ENCODE data around the gene KIF26A. TPM values are rescaled to one million over a fixed set of nuclear protein-coding genes. Genes with fewer than 3 reads are reported as not detected.

KIF26A gene
- polyA plus RNA-seq, 1 donor: 11.7 TPM

DNA sequence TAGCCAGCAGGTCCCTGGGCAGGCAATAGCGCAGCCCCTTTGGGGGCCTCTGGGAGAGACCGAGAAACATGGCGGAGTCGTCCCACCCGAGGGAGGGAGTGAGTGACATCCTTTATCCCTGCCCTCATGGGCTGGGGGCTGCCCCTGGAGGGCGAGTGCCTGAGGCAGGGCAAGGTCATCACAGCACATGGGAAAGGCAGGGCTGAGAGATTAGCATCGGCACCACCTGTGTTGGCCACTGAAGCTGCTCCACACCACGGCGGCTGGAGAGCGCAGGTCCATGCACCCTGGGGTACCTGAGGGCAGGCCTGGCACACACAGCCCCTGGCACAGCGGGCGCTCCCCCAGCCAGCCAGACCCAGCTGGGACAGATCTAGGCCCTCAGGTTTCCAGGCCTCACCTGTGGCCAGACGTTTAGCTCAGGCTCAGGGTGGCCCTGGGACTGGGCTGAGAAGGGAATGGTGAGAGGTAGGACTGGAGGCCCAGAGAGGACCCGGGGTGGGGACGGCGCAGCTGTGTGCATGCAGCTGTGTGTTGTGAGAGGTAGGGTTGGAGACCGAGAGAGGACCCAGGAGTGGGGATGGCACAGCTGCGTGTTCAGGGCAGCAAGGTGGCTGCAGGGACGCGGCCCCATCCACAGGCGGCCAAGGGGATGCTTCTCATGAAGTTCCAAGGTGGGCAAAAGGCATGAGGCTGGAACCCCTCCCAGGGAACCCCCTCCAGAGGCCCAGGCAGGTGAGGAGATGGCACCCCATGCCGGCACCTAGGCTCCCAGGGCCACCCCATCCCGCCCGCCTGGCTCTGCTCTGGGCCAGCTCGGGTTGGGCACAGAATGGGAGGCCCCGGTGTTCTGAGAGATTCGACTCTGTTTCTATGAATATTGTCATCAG is 74.1 kb downstream of the KIF26A start:
- no peak for DNase-seq

- no peak for DNase-seq
Observed at GRCh38 chr14:104213301-104214034, 75.1 kb downstream of the KIF26A start.

DNA sequence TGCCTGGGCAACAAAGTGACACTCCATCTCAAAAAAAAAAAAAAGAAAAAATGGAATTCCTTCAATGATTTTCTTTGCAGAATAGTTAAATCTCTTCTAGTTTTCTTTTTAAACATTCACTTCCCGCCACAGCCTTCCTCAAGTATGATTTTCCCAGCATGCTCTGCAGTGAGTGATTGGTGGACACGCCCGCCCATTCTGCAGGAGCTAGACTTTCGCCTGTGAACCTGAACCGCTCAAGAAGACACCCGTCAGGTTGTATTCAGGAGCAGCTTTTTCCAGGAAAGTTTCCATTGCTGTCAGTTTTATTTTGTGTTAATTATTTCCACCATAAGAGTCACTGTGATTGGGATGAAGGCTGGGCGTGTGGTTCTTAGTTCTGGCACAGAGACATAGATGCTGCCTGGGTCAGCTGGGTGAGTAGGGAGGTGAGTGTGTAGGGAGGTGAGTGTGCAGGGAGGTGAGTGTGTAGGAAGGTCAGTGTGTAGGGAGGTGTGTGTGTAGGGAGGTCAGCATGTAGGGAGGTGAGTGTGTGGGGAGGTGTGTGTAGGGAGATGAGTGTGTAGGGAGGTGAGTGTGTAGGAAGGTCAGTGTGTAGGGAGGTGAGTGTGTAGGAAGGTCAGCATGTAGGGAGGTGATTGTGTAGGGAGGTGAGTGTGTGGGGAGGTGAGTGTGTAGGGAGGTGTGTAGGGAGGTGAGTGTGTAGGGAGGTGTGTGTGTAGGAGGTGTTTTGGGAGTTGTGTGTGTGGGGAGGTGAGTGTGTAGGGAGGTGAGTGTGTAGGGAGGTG is 76.2 kb downstream of the KIF26A start:
- DNase-seq: no peak

DNA sequence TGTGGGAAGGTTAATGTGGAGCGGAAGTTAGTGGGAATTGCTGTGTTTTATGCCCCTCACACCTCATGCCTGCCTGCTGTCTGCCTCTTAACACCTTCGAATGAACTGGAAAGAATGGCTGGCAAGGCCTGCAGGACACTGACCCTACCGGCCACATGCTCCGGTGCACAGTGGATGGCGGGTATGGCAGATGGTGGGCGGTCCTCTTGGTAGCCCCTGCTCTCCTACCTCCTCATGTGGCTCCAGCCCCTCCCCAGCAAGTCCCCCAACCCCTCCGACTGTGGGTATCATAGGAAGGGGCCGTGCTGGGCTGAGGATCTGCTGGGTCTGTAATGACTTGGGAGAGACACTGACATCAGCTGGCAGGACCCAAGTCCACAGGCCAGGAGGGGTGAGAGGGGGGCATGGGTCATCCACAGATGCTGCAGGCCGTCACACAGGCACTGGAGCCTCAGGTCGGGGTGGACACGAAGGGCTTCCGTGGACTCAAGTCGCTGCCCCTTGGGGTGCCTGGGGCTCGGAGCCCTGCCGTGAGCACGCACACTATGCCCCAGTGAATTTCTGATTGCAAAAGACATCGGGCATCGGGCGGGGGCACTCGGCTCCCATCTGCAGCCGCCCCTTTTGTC is 77.4 kb downstream of the KIF26A start:
- no peak for DNase-seq

DNA sequence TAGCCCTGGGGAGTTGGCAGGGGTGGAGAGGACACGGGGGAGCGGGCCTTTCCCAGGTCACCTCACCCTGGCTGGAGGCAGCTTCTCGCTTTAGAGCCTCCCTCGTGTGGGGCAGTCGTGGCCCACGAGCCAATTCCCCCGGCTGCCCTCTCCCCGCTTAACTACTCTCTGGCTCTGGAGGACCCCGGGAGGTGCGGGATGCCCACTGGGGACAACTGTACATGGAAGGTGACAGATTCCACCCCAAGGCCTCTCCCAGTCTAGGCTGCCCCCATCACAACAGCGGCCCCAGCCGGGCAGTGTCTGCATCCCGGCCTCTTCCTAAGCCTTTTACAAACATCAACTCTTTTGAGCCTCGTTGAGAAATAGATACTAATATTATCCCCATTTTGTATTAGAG is 78.1 kb downstream of the KIF26A start:
- DNase-seq: no peak

GRCh38 chr14:104217486-104218360 is 79.3 kb downstream of the KIF26A start:
- no peak for DNase-seq

DNA sequence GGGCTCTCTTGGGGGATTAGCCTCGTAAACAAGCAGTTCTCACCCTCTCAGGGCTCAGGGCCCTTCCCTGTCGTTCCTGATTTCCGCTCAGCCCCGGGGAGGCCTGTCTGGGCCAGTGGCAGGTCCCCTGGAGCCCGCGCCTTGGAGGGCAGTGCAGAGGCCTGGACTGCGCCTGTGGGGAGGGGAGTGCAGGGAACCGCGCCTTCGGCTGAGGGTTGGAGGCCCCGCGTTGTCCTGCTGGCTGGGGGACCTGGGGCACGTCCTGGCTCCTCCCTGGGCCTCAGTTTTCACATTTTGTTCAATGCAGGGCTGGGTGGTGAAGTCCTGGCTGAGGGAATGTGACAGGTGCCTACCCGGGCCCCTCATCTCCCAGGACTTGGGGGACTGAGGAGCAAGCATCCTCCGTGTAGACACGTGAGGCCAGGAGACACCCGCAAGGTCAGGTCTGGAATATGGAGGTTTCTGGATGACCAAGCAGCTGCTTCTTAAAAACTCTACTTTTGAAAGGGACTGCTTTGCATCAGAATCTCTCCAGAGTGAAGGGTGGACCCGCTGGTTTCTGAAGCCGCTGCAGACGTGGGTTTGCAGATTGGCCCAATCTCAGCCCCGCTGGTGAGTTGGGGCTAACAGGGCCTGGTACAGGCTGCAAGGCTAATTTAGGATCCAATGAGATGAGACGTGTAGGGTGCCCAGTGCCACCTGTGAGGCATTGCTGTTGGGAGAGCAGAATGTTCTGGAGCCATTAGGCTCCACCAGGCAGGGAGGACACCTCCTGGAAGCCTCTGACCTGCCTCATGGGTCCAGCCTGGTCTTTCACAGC is 80.2 kb downstream of the KIF26A start:
- no peak for DNase-seq

DNA sequence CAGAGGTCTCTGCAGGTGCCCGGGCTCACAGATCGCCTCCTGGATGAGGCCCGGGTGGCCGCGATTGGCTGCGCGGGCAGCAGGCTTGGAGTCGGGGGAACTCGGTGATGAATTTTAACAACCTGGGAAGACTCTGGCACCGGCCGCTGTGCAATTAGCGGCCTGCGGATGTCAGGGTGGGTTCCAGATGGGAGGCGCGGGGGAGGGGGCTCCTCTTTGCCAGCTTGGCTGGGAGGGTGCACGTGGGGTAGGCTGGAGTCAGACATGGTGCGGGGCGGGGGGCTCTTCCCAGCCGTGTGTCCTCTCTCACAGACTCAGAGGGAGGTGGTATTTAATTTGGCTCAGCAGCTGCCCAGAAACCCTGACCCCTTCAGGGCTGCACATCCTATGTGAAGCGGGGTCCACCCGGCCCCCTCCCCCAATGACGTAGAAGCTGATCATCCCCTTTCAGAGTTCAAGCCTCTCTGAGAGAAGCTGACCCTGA is 81.4 kb downstream of the KIF26A start:
- no peak for DNase-seq

DNA sequence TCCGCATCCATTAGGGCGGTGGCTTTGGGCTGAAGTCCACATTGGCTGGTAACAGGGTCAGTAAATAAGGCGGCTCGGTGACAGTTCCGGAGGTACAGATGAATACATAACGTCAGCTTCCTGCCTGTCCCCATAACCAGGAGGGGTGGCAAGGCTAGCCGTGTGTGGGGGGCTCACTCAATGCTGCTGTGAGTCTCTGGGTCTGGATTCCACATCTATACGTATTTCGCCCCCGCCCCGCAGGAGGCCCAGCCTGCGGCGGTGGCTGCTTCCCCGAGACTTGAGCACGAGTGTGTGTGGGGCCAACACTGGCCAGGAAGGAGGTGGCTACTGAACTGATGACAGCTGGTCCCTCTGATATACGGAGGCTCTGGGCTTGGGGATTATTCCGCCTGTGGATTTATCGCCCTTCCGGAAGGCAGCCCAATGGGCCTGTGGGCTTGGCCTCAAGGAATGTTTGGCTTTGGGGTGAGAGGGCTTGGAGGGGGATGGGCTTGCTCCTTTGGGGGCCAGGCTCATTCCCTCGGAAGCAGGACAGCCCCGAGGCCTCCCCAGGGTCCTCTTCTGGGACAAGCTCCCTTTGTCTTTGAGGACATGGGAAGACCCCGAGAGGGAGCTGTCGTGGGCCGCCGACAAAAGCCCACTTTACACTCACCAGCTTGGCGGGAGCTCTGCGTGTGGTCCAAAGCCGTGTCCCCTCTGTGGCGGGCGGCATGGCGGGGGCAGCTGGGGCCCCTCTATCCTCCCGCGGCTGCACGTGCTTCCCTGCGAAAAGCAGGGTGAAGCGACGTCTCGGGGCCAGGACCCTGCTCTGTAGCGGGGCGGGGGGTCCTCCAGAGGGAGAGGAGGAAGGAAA is 82.1 kb downstream of the KIF26A start:
- no peak for DNase-seq

- DNase-seq: no peak
Observed at GRCh38 chr14:104221071-104221625, 82.8 kb downstream of the KIF26A start.

- DNase-seq: no peak
Observed at GRCh38 chr14:104221636-104222369, 83.4 kb downstream of the KIF26A start.

DNA sequence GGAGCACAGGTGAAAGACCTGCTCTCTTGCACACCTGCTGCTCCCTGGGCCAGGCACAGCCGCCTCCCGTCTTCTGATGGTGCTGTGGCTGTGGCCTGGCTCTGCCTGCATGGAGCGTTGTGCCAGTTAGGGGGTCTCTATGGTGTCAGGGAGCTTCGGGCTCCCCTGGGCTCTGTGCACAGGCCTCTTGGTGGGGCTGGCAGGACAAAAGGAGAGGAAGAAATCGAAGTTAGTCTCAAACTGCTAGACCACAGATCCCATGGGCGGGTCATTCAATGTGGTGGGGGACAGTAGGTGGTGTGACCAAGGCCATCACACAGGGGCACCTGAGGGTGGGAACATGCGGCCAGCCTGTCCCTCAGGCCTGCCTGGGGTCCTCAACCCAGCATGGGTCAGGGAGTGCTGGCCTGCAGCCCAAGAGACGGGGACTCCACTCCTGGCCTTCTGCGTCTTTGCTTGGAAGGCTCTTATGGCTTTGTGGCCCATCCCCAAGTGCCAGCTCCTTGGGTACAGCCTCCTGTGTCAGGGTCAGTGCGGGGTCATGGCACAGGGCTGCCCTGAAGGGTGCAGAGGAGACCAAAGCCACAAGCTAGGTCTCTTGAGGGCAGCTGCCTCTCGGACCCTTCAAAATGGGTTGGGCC is 84.1 kb downstream of the KIF26A start:
- DNase-seq: no peak

GRCh38 chr14:104223101-104224041 is 85.0 kb downstream of the KIF26A start:
- DNase-seq: peak; percentile 68

- no peak for DNase-seq
Observed at GRCh38 chr14:104224131-104224505, 85.7 kb downstream of the KIF26A start.

GRCh38 chr14:104224506-104225277 is 86.3 kb downstream of the KIF26A start:
- DNase-seq: peak; percentile 20

Measured in hindlimb muscle (tissue), 1 donor.